Subcutaneous adipose tissue (tissue), 4 donors: Measurements from ENCODE around the gene COMMD6. TPM values are rescaled to one million over a fixed set of nuclear protein-coding genes. Genes with fewer than 3 reads are reported as not detected.

ENCODE experiments used
- CTCF ChIP-seq: fragments of 450-650 bp; IDR thresholded peaks from one replicate; pipeline ENCODE4 v1.5.1; 2016; ENCODE audit warnings: low read depth, mild to moderate bottlenecking, control low read depth, antibody characterized with exemption, moderate library complexity
- total RNA-seq, 4 donors: library from RNA; depleted of rRNA; stranded (reverse); fragments of >200 nt; gene quantifications; one replicate each; pipeline ENCODE4 v1.1.0, GENCODE V29; 2016

Gene COMMD6
- total RNA-seq, 4 donors from 2014 or later = 104 to 220 (median 111) TPM

DNA sequence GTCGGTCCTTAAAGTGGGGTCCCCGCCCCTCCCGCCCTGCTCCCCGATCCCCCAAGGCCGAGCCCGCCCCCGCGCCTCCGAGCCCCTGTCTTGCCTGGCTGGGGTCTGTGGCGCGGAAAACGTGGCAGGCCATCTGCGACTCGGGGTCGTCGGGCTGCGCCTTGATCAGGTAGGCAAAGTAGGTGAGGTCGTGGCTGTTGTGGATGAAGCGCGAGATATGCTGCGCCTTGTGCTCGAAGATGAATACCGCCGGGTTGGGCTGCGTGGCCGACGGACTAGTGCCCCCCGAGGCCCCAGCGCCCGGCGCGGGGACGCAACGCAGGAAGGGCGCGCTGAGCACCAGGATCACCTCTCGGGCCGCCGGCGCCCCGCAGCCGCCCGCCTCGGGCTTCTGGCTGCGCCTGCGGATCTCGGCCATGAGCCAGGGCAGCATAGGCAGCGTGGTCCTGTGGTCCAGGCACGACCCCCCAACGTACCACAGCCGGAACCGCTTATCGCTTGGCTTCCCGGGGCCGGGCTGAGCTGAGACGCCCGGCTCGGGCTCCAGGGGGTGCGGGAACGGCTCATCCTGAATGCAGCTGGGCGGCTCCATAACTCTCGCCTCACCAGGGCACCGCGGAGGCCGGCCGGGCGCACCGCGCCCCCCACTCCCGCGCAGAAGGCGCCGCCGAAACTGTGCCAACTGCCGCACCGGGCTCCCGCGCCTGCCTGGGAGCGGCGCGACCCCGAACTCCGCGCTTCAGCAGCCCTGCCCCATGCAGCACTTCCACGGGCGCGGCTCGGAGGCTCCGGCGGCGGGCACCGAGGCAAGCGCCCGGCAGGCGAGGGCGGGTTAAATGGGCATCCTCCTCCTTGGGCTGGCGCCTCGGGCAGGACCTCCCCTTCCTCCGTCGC, 56.2 kb downstream of the COMMD6 start:
- no peak for TF ChIP-seq CTCF

GRCh38 chr13:75480671-75481175, 56.9 kb downstream of the COMMD6 start:
- no peak for TF ChIP-seq CTCF

DNA sequence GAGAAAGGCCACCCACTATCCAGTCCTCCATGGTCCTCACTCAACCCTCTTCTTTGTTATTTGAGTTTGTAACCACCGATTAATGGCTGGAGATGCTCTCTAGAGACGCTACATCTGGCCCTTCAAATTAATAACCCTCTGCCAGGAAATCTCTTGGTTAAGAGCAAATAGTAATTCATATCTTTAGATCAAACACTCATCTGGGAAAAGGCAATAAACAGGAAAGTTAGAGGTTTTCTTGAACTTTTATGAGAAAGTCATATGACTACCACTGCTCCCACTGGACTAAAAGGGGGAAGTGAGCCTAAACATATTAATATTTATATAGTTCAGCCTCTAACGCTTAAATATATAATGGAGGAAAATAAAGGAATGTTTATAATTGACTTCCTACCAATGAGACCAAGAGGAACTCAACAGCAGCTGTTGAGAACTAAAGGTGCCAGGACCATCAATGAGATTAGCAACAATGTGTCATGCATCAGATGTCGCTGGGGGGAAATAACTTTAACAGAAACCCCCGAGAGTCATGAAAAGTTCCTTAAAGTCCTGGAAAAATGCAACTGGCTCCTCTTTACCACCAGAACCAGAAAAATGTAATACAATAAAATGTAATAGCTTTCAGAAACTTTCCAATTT, 58.4 kb downstream of the COMMD6 start:
- TF ChIP-seq CTCF = no peak

GRCh38 chr13:75478659-75479058, 59.0 kb downstream of the COMMD6 start:
- no peak for TF ChIP-seq CTCF

Other genes with a start within 250 kb of the COMMD6 start
- gene TBC1D4, start 55.7 kb downstream of the COMMD6 start, total RNA-seq = 10 to 100 TPM; 38.2 to 56.9 (median 43.9) TPM
- 10 to 100 TPM; 11.3 to 44.2 (median 25.6) TPM for gene UCHL3, start 11.9 kb upstream of the COMMD6 start, total RNA-seq
- gene LMO7, start 98.5 kb upstream of the COMMD6 start, total RNA-seq = 10 to 100 TPM in 1 of 4 donors, 1 to 10 TPM in 3; 7.3 to 11.9 (median 8.9) TPM